Colonic mucosa (tissue), 2 donors: ENCODE measurements around the gene APOBEC3H. TPM values are rescaled to one million over a fixed set of nuclear protein-coding genes. Genes with fewer than 3 reads are reported as not detected.

Experiments
- total RNA-seq, 2 donors: library from RNA; stranded (reverse); fragmentation: NEBNext Ultra II Directional in 1 of 2; extraction: Animal tissue kit (Norgen Biotek cat#: 25700) in 1 of 2; gene quantifications; one replicate each; pipeline ENCODE4 v1.2.1, GENCODE V29; 2021
- donor health status: DM: no; HTN: no; CAD: no.
- donor health status: DM: no; HTN: no; CAD: no.

Gene APOBEC3H
- total RNA-seq, 2 donors from 2014 or later, result 0.45 TPM; not detected in 1

Other genes with a start within 250 kb of the APOBEC3H start
- 10 to 100 TPM in 1 of 2 donors, 1 to 10 TPM in 1; 9.2 to 14.5 TPM for gene CBX6, start 225.0 kb upstream of the APOBEC3H start, total RNA-seq
- gene APOBEC3A, start 139.6 kb upstream of the APOBEC3H start, total RNA-seq, result 1 to 10 TPM in 1 of 2 donors, not detected in 1; 1.4 TPM
- 10 to 100 TPM in 1 of 2 donors, 1 to 10 TPM in 1; 9.3 to 18.9 TPM for gene APOBEC3B, start 114.9 kb upstream of the APOBEC3H start, total RNA-seq
- 10 to 100 TPM; 13.5 to 49.0 TPM for gene APOBEC3C, start 83.0 kb upstream of the APOBEC3H start, total RNA-seq
- 1 to 10 TPM; 6.0 to 7.0 TPM for gene APOBEC3D, start 76.1 kb upstream of the APOBEC3H start, total RNA-seq
- 1 to 10 TPM; 7.0 to 7.3 TPM for gene APOBEC3F, start 56.4 kb upstream of the APOBEC3H start, total RNA-seq
- gene APOBEC3G, start 20.0 kb upstream of the APOBEC3H start, total RNA-seq, result 1 to 10 TPM; 2.1 to 3.9 TPM
- gene CBX7, start 55.4 kb downstream of the APOBEC3H start, total RNA-seq, result 10 to 100 TPM; 15.0 to 21.1 TPM
- gene PDGFB, start 147.7 kb downstream of the APOBEC3H start, total RNA-seq, result 1 to 10 TPM; 1.9 to 5.6 TPM
- 1,000 to 10,000 TPM; 1,796 to 1,829 TPM for gene RPL3, start 222.4 kb downstream of the APOBEC3H start, total RNA-seq